HL-60 (cell line): ENCODE data around the gene RBP2.

ENCODE experiments used
- DNase-seq, 2 experiments: peaks; one replicate each; pipeline ENCODE4 v3.0.0-alpha.2; 2010 to 2020; ENCODE audit warnings: low read depth in 1 of 2, low spot score in 1 of 2
- H3K27ac ChIP-seq: fragments of 250-450 bp; sonication (Bioruptor Pico); replicated peaks from 2 replicates; pipeline ENCODE4 v1.5.1; 2020; ENCODE audit warnings: mild to moderate bottlenecking, moderate library complexity
- H3K27me3 ChIP-seq: fragments of 250-450 bp; sonication (Bioruptor Pico); 2 replicates; pipeline ENCODE4 v1.5.1; 2021; ENCODE audit warnings: mild to moderate bottlenecking, moderate library complexity; ENCODE audit not compliant: insufficient read depth, poor library complexity, severe bottlenecking
- H3K4me3 ChIP-seq: replicated peaks from 2 replicates; pipeline ENCODE4 v1.5.1; 2011; ENCODE audit warnings: mild to moderate bottlenecking, control low read depth, low read length; ENCODE audit not compliant: insufficient read depth
- GABPA ChIP-seq: IDR thresholded peaks from 2 replicates; pipeline ENCODE4 v1.6.1; 2012; ENCODE audit warnings: low read depth
- POLR2AphosphoS5 ChIP-seq: IDR thresholded peaks from 2 replicates; pipeline ENCODE4 v1.6.1; 2012; ENCODE audit warnings: low read depth
- SPI1 ChIP-seq: IDR thresholded peaks from 2 replicates; pipeline ENCODE4 v1.6.1; 2012; ENCODE audit warnings: low read depth, mild to moderate bottlenecking, borderline replicate concordance
- TF ChIP-seq, protein P1 (sequence below): IDR thresholded peaks from one replicate; pipeline ENCODE4 v1.5.1; 2011; ENCODE audit warnings: low read length, control low read depth, inconsistent platforms; ENCODE audit not compliant: insufficient read depth
- TF ChIP-seq, protein P2 (sequence below): IDR thresholded peaks from 2 replicates; pipeline ENCODE4 v1.6.1; 2012; ENCODE audit warnings: low read depth; ENCODE audit not compliant: insufficient replicate concordance

RBP2 gene

DNA sequence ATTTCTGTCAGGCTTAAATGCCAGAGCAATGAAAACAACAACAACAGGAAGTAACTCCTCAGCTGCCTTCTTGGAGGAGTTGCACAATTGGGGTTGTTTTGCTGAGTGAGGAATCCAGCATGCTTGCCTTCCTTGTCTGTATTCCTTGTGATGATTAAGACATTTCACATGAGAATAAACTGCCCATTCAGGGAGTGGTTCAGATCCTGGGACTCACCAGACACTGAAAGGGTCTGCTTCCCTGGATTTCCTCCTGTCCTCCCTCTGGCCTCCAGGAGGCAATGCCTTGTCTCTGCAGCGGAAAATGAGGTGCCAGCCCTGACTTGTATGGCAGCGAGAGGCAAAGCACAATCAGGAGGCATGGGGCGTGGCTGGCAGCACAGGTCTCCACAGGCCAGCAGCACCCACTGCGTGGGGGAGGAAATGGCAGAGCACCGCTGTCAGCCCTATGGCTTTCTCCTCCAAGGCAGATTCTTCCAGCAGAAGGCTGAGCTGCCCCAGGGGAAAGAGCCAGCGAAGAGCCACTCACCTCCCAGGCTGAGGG, 41.5 kb downstream of the RBP2 start:
- peak in 1 of 2 experiments; percentile 14 for DNase-seq
- Histone ChIP-seq H3K27ac (no peak overlapping the region), H3K4me3 (no peak overlapping the region), H3K27me3 (no peaks in the 10 kb centered on the region)
- TF ChIP-seq GABPA (no peak), SPI1 (no peak), POLR2AphosphoS5 (no peak)
- TF ChIP-seq, protein P1, sequence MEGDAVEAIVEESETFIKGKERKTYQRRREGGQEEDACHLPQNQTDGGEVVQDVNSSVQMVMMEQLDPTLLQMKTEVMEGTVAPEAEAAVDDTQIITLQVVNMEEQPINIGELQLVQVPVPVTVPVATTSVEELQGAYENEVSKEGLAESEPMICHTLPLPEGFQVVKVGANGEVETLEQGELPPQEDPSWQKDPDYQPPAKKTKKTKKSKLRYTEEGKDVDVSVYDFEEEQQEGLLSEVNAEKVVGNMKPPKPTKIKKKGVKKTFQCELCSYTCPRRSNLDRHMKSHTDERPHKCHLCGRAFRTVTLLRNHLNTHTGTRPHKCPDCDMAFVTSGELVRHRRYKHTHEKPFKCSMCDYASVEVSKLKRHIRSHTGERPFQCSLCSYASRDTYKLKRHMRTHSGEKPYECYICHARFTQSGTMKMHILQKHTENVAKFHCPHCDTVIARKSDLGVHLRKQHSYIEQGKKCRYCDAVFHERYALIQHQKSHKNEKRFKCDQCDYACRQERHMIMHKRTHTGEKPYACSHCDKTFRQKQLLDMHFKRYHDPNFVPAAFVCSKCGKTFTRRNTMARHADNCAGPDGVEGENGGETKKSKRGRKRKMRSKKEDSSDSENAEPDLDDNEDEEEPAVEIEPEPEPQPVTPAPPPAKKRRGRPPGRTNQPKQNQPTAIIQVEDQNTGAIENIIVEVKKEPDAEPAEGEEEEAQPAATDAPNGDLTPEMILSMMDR, result no peak
- TF ChIP-seq, protein P2, sequence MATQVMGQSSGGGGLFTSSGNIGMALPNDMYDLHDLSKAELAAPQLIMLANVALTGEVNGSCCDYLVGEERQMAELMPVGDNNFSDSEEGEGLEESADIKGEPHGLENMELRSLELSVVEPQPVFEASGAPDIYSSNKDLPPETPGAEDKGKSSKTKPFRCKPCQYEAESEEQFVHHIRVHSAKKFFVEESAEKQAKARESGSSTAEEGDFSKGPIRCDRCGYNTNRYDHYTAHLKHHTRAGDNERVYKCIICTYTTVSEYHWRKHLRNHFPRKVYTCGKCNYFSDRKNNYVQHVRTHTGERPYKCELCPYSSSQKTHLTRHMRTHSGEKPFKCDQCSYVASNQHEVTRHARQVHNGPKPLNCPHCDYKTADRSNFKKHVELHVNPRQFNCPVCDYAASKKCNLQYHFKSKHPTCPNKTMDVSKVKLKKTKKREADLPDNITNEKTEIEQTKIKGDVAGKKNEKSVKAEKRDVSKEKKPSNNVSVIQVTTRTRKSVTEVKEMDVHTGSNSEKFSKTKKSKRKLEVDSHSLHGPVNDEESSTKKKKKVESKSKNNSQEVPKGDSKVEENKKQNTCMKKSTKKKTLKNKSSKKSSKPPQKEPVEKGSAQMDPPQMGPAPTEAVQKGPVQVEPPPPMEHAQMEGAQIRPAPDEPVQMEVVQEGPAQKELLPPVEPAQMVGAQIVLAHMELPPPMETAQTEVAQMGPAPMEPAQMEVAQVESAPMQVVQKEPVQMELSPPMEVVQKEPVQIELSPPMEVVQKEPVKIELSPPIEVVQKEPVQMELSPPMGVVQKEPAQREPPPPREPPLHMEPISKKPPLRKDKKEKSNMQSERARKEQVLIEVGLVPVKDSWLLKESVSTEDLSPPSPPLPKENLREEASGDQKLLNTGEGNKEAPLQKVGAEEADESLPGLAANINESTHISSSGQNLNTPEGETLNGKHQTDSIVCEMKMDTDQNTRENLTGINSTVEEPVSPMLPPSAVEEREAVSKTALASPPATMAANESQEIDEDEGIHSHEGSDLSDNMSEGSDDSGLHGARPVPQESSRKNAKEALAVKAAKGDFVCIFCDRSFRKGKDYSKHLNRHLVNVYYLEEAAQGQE, result no peak

DNA sequence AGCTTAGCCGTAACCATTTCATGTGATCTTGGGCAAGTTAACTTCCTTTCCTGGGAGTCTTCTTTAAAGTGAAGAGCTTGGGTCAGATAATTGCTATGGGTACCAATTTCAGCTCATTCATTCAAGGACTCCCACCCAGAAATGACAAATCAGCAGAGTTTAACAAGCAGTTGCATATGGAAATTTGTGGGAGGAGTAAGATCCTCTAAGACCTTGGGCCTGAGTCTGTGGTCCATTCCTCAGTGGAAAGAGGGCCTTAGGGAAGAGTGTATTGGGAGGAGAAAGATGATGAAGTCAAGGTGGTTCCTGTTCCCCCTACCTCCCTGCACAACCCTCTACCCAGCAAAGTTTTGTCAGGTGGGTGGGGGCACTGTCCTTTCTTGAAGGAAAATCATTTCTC, 42.1 kb downstream of the RBP2 start:
- H3K4me3 ChIP-seq, result no peak overlapping the region
- no peak overlapping the region for H3K27ac ChIP-seq
- no peak for DNase-seq
- TF ChIP-seq SPI1 (no peak), POLR2AphosphoS5 (no peak), GABPA (no peak)
- TF ChIP-seq, protein P2, result no peak
- TF ChIP-seq, protein P1, result no peak
- no peaks in the 10 kb centered on the region for H3K27me3 ChIP-seq

DNA sequence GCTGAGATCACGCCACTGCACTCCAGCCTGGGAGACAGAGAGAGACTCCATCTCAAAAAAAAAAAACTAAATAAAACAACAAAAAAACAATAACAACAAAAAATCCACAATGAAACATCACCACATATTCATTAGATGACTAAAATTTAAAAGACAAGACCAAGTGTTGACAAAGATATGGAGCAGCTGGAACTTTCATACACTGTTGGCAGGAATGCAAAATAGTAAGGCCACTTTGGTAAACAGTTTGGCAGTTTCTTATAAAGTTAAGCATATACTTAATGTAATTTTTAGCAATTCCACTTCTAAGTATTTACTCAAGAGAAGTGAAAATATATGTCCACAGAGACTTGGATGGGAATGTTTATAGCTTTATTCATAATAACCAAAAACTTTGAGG, 43.2 kb downstream of the RBP2 start:
- Histone ChIP-seq H3K4me3 (no peak overlapping the region), H3K27ac (no peak overlapping the region), H3K27me3 (no peaks in the 10 kb centered on the region)
- no peak for DNase-seq
- no peak for TF ChIP-seq POLR2AphosphoS5
- TF ChIP-seq, protein P2, result no peak
- TF ChIP-seq, protein P1, result no peak
- no peak for TF ChIP-seq GABPA
- TF ChIP-seq SPI1, result no peak
